Fibroblast of villous mesenchyme (primary cell): ENCODE data around the gene KDF1. TPM values are rescaled to one million over a fixed set of nuclear protein-coding genes. Genes with fewer than 3 reads are reported as not detected.

Source experiments
- DNase-seq: peaks from one replicate; pipeline ENCODE4 v3.0.0-alpha.2; 2010; ENCODE audit warnings: low read depth
- H3K4me3 ChIP-seq: 2 replicates; pipeline ENCODE4 v1.5.1; 2011; ENCODE audit warnings: low read depth, mild to moderate bottlenecking, low read length
- total RNA-seq: library from RNA; depleted of rRNA; stranded (reverse); fragments of >200 nt; gene quantifications from 2 replicates; pipeline ENCODE4 v1.2.3, GENCODE V29; 2012
- TF ChIP-seq, protein P1 (sequence below): IDR thresholded peaks from 2 replicates; pipeline ENCODE4 v1.5.1; 2012; ENCODE audit warnings: low read depth, mild to moderate bottlenecking, low read length; ENCODE audit not compliant: insufficient read depth

The KDF1 gene
- total RNA-seq, 1 donor: not detected

GRCh38 chr1:26956321-26956720, 3.9 kb downstream of the KDF1 start:
- no peak overlapping the region for H3K4me3 ChIP-seq
- DNase-seq: no peak
- TF ChIP-seq, protein P1, sequence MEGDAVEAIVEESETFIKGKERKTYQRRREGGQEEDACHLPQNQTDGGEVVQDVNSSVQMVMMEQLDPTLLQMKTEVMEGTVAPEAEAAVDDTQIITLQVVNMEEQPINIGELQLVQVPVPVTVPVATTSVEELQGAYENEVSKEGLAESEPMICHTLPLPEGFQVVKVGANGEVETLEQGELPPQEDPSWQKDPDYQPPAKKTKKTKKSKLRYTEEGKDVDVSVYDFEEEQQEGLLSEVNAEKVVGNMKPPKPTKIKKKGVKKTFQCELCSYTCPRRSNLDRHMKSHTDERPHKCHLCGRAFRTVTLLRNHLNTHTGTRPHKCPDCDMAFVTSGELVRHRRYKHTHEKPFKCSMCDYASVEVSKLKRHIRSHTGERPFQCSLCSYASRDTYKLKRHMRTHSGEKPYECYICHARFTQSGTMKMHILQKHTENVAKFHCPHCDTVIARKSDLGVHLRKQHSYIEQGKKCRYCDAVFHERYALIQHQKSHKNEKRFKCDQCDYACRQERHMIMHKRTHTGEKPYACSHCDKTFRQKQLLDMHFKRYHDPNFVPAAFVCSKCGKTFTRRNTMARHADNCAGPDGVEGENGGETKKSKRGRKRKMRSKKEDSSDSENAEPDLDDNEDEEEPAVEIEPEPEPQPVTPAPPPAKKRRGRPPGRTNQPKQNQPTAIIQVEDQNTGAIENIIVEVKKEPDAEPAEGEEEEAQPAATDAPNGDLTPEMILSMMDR: no peak

- no peak for DNase-seq
- TF ChIP-seq, protein P1: no peak
- no peak overlapping the region for H3K4me3 ChIP-seq
Observed at GRCh38 chr1:26953374-26953773, 6.9 kb downstream of the KDF1 start.

- H3K4me3 ChIP-seq: no peak overlapping the region
- TF ChIP-seq, protein P1: no peak
- no peak for DNase-seq
Observed at GRCh38 chr1:26951821-26952497, 8.3 kb downstream of the KDF1 start.

- TF ChIP-seq, protein P1: no peak
- no peak overlapping the region for H3K4me3 ChIP-seq
- DNase-seq: no peak
Observed at GRCh38 chr1:26951216-26951615, 9.1 kb downstream of the KDF1 start.

DNA sequence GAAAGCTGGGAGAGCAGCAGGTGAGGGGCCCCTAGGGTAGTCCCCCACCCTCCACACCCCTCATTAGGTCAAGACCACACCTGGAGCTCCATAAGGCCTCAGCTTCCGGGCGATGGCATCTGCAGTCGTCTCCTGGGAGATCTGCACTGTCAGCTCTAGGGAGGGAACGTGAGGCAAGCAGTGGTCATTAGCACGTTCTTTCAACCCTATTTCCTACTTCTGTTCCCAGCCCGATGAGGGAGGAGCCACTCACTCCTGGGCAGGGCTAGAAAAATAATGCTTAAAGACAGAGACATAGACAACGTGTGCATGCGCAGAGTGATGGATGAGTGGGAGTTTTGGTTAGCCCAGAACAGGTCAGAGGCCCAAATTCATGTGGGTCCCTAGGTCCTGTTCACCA, 9.7 kb downstream of the KDF1 start:
- peak; percentile 13 for DNase-seq
- H3K4me3 ChIP-seq: no peak overlapping the region
- TF ChIP-seq, protein P1: no peak

DNA sequence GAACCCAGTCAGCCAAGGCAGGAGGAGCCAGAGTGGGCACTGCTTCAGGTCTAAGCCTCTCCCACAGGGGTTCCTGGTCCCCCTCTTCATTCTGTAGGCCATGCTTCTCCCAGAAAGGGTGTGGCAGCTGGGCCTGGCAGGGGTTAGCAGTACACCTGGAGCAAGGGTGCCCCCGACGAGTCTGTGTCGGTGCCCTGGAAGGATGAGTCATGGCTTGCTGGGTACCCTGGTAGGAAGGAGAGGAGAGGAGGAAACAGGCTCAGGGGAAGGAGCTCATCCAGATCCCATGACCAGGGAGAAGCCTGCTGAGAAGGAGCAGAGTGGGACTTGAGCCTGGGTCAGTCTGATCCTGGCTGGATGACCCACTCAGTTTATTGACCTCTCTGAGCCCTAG, 10.3 kb downstream of the KDF1 start:
- H3K4me3 ChIP-seq: no peak overlapping the region
- TF ChIP-seq, protein P1: no peak
- DNase-seq: no peak
